NCI-H526 (cell line): Measurements from ENCODE around the gene GNB1L.

Experiments
- DNase-seq, 2 experiments: peaks; one replicate each; lab custom pipeline; 2025; lab: John Stamatoyannopoulos, UW

GNB1L gene

DNA sequence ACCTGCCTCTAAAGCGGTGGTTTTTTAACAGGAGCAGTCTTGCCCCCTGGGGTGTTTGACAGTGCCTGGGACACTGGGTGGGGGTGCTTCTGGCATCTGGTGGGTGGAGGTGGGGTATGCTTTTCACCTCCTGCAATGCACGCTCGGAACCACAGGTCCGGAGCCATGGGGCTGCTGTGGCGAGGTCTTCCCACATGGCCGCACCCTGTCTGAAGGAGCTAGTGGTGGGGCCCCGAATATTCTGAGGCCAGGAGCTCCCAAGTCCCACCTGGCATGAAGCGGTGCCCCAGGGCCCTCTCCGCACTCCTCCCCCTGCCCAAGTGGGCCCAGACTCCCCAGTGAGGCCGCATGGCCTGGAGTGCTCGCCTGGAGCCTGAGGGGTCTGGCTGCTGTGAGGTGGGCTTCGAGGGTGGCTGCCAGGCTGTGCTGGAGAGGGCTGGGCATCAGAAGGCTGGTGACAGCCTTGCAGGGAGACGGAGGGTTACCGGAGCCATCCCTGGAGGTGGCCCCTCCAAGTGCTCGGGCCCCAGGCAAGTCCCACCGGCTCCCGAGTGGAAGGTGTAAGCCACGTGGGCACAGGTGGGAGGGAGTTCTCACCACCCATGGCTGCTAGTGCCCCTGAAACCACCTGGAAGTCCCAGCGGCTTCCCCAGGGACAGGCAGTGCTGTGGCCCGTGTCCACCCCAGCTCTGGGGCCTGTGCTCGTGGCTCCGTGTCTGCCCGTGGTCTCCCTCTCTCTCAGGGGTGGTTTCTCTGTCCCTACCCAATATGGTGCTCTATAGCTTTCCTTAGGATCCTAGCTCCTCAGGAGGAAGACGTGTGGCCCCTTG is 79.0 kb downstream of the GNB1L start:
- DNase-seq = no peak

DNA sequence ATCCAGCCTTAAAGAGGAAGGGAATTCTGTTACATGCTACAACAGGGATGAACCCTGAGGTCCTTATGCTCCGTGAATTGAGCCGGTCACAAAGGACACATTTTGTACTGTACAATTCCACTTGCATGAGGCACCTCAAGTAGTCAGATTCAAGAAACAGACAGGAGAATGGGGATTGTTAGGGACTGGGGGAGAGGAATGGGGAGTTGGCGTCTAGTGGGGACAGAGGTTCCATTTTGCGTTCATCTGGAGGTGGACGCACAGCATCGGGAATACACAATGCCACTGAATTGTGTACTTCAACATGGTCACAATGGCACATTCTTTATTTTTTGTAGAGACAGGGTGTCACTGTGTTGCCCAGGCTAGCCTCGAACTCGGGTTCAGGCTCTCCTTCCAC is 80.0 kb downstream of the GNB1L start:
- DNase-seq = no peak

DNA sequence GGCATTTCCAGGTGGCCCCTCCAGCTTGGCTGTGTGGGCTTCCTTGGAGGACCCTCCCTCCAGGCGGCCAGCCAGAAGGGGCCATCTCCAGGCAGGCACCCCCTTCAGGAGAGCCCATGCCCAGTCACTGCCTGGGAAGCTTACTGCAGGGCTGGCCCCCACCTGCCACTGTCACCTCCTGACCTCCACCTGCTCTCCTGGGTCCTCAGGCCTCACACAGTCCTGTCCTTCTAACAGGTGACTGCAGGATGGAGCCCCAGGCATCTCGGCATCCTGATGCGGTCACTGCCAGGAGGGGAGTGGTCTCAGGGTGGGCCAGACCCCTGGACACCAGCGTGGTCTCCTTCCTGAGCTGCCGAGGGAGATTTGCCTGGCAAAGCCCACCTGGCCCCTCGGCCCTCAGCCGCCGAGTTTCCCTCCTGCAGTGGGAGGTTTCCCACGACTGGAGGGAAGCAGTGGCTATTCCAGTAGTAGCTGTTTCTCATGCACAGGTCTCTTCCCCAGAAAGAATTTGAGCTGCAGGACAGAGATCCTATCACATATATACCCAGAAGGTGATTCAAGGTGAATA is 81.1 kb downstream of the GNB1L start:
- DNase-seq = no peak

DNA sequence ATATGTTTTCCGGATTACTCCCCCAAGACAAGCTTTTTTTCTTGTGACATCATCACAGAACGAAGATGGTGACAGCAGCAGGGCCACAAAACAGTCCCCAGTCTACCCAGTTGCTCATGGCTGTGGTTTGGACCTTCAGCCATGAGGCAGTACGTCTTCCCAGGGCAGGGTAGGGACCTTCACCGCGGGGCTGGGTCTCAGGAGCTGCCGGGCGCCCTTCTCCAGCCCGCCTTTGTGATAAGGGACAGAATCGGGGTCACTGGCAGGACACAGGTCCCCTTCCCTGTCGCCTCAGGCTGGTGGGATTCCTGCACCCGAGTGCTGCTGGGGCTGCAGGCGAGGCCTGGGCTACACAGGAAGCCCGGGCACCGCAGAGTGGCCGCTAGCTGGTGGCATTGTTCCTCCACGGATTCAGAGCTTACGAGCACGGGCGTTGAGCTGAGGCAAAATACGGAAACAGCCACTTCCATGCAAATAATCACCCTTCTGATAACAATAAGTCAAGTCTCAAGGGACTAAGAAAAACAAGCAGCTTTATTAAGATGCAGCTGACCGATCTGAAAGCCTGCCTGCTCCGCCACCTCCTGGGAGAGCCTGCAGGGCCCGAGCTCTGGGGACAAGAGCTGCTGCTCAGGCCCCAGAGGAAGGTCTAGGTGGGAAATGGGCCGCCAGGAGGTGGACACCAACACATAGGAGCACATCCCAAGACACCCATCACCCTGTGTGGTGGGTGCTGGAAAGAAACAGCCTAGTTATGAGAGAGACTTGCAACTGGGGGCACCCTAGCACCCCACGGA is 81.8 kb downstream of the GNB1L start:
- peak; percentile 90 to 92 for DNase-seq

DNA sequence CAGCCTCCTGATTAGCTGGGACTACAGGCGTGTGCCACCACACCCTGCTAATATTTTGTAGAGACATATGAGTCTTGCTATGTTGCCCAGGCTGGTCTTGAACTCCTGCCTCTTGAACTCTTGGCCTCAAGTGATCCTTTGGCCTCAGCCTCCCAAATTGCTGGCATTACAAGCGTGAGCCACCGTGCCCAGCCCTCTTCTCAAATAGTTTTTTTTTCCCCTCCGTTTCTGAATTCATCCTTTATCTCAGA is 82.3 kb downstream of the GNB1L start:
- no peak for DNase-seq

DNA sequence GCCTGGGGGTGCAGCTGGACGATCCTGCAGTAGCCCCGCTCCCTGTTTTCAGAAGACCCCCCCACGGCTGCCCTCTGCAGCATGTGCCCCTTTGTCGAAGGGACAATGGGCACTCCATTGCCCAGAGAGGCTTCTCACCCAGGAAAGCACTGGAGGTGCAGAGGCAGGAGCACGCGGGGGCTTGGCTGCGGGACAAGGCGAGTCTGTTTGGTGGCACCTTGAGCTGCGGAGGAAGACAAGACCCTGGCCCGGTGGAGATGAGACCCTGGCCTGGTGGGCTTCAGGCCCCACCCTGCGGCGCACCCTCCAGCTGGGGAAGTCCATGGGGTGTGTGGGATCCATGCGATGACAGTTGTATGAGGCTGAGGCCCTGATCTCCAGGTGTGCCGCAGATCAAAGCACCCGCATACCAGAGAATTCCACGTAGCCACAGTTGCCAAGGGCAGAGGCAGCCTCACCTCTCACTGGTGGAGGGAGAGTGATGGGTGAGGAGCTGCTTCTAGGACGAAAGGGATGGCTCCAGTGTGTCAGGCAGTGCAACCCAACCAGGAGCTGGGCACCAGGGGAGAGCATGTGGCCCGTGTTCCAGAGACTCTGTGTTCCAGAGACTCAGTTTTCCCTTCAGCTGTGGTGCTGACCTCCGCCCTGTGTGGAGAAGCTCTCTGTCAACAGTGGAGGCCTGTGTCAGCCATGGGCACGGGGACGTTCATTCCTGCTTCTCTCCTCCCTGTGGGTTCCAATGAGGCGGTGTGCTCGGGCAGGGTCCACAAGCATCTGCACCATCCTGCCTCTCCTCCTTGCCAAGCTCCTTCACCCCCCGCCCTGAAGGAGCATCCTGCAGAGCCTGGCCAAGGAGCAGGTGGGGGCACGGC is 84.1 kb downstream of the GNB1L start:
- DNase-seq = no peak

DNA sequence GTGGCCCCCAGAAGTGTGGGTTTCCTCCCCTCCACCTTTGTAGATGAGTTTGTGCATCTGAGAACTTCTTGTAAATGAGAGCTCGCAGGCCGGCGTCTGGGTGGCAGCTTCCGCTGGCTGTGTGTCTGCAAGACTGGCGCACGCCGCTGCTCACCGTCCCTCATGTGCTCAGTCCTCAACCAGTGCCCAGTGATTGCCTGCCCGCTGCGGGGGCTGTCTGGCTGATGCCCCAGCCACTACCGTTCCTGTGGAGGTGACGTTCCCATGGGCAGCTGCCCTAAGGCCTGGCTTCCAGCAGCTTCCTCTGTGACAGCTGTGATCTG is 85.3 kb downstream of the GNB1L start:
- no peak for DNase-seq

DNA sequence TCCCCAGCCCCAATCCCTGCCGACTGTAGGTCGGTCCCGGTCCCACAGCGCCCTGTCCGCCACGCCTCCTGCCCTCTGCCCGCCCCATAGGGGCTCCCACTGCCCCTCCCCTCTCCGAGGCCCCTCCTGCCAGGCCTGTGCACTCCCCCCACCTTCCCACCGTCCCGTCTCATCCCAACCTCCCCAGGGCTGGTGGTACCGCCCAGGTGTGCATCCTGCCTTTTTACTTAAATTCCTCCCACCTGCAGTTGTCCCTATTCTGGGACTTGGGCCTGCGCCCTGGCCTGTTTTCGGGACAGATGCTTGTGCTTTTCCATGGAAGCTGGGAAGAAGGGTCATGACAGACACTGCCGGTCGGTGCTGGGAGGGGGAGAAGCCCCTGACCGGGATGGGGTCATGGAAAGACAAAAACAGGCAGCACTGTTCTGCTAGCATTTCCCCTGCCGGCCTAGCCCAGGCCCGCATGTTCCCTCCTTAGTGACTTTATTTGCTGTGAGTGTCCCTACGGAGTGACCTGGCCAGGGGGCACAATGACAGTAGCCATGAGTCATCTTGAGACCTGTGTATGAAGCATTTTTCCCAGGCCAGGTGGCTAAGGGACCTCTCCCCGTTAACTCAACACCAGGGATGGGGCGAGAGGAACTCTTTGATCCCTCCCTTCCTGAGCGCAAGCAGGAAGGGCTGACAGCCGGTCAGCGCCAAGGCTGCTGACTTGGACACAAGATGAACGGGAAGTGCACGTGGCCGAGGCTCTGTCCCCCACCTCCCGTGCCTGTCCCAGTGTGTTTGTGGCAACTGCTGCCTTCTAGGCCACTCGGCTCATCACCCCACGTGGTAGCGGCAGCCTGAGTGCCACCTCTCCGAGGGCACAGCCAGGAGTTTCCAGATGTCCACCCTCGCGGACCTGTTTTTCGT is 87.0 kb downstream of the GNB1L start:
- DNase-seq = no peak

DNA sequence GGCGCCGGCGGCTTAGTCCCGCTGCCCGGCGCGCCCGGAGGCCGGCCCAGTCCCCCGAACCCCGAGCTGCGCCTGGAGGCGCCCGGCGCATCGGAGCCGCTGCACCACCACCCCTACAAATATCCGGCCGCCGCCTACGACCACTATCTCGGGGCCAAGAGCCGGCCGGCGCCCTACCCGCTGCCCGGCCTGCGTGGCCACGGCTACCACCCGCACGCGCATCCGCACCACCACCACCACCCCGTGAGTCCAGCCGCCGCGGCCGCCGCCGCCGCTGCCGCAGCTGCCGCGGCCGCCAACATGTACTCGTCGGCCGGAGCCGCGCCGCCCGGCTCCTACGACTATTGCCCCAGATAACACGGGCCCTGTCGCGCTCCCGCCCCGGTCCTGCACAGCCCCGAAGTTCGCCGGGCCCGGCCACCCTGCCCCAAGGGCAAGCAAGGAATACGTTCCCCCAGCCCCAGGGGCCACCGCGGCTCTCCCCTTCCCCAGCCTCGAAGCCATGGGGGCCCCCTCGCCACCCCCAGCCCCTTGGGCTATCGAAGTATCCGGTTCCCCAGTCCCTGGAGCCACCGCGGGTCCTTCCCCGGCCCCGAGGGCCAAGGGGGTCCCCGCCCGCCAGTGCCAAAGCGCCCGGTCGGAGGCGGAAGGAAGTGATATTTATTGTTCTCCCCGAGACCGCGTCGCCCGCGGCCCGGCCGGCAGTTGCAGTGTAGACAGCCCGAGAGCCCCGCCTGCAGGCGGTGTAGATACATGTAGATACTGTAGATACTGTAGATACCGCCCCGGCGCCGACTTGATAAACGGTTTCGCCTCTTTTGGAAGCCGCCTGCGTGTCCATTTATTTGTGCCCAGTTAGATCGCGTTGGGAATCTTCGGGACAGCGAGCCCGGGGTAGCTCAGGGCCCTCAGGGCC is 87.9 kb downstream of the GNB1L start:
- peak in 1 of 2 experiments; percentile 17 for DNase-seq

DNA sequence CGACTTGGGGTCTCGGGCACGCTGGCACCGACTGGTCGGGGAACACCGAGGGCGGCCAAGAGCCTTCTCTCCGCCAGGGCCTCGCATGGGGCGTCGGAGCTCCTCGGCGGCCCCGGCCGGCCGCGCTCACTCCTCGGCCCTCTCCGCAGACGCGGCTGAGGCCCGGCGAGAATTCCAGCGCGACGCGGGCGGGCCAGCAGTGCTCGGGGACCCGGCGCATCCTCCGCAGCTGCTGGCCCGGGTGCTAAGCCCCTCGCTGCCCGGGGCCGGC is 88.5 kb downstream of the GNB1L start:
- DNase-seq = no peak

DNA sequence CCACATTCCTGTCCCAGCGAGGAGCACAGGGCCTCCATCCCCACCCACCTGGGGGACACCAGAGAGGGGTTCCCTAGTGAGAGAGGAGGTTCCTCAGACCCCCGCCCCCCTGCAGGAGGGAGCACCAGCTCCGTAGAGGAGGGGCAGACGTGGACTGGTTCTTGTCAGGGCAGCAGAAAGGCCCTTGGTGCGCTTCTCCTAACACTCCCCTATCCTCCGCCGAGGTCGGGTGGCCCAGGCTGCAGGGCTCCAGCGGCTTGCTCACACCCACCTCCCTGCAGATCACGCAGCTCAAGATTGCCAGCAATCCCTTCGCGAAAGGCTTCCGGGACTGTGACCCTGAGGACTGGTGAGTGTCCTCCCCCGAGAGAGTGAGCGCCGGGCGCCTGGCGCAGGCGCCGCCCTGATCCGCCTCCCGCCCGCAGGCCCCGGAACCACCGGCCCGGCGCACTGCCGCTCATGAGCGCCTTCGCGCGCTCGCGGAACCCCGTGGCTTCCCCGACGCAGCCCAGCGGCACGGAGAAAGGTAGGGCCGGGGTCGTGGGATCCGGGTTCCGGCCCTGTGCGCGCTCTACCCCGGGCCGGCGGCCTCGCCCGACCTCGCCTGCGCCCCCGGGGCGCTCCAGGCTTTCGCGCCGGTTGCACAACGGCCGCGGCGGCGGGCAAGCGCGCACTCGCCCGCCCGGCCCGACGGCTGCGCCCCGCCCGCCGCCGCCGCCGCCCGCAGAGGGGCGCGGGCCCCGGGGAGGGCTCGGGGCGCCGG is 89.0 kb downstream of the GNB1L start:
- DNase-seq = no peak

DNA sequence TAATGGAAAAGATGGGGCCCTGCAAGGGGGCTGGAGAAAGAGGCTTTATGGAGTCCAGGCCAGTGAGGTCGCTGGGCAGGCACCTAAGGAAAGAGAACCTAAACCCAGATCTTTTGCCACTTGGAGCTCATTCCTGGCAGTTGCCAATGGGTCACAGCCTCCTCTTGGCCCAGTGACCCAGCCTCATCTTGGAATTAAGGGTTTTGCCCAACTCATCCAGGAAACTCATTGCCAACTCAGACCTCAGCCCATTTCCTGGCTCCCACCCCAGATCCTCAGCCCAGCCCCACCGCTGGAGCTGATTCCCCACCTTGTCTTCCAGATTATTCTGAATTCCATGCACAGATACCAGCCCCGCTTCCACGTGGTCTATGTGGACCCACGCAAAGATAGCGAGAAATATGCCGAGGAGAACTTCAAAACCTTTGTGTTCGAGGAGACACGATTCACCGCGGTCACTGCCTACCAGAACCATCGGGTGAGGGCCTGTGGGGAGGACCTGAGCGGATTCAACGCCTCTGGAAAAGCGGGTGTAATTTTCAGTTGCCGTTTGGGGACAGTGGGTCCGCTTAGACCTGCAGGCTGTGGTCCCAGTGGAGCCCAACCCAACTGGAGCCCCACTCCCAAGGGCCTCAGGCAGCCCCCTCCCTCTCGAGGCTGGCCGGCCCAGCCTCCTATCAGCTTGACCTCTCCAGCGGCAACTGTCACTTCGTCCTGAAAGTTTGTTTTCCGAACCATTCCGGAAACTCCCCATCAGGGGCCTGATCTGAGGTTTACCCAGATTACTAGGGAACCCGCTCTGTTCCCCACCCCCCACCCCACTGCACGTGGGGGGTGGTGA is 89.8 kb downstream of the GNB1L start:
- DNase-seq = no peak

DNA sequence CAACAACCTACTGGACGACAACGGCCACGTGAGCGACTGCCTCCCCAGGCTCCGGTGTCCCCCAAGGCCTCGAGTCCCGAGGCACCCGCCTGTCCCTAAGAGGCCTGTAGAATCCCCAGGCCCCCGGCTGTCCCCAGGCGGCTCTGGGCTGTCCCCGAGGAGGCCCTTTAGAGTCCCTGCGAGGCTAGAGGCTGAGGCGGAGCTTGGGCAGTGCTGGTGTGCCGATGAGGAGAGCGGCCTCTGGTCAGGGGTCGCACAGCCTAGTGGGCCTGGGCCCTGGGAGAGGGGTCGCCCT is 90.4 kb downstream of the GNB1L start:
- DNase-seq = no peak

DNA sequence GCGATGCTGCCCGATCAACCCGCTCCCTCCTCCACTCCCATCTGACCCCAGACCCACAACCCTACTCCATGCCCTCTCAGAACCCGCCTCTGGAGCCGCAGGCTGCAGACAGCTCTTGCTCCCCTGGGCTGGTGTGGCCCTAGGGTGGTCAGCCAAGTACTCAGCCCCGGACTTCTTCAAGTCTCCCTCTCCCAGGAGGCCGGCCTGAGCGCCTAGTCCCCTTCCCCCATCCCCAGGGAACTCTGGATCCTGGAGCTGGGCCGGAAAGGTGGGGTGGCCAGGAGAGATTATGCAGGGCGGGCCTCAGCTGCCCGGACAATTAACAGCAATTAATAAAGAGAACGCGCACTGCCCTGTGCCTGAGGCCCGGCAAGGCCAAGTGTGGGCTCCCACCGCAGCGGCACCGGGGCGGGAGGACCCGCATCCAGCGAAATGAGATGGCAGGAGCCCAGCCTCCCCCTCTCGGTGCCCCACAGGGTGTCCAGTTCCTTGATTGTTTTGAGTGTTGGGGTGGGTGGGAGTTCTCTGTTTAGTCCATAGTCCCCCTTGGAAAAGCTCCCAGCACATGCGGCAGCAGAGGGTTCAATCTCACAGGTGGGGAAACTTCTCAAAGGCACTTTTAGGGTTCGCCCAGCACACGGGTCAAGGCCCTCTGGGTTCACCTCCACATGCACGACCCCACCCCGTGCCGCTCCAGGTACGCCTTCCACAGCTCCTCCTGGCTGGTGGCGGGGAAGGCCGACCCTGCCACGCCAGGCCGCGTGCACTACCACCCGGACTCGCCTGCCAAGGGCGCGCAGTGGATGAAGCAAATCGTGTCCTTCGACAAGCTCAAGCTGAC is 91.0 kb downstream of the GNB1L start:
- DNase-seq = no peak

DNA sequence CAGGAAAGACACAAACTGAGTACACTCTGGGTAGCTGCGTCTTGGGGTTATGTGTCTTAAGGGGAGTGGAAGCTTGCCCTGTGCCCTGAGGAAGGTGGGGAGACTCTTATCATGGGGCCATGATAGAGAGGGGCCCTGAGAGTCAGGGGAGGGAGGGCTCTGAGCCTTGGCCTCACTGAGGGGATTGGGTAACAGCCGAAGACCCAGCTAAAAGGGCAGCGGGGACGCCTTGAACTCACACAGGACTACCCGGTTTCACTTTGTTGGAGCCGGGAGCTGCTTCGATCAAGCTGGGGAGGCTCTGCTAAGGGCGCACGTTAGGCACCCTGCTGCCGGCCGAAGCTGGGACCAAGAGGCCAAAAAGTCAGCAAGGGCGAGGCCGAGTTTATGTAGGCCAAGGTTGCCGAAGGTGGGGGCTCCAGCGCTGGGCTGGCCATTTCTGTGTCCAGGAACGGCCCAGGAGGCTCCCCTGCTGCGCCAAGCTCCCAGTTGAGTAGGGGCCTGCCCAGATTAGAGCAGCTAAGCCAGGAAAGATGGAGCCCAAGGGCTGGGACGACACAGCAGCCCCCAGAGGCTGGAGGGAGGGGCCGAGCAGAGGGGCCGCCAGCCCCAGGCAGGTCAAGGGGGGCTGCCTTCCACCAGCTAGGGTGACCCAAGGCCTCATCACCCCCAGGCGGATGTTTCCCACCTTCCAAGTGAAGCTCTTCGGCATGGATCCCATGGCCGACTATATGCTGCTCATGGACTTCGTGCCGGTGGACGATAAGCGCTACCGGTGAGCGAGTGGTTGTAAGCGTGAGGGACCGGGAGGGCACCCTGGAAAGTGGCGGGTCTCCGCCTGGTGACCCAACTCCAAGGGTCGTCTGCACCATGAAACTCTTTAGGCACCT is 91.9 kb downstream of the GNB1L start:
- no peak for DNase-seq

DNA sequence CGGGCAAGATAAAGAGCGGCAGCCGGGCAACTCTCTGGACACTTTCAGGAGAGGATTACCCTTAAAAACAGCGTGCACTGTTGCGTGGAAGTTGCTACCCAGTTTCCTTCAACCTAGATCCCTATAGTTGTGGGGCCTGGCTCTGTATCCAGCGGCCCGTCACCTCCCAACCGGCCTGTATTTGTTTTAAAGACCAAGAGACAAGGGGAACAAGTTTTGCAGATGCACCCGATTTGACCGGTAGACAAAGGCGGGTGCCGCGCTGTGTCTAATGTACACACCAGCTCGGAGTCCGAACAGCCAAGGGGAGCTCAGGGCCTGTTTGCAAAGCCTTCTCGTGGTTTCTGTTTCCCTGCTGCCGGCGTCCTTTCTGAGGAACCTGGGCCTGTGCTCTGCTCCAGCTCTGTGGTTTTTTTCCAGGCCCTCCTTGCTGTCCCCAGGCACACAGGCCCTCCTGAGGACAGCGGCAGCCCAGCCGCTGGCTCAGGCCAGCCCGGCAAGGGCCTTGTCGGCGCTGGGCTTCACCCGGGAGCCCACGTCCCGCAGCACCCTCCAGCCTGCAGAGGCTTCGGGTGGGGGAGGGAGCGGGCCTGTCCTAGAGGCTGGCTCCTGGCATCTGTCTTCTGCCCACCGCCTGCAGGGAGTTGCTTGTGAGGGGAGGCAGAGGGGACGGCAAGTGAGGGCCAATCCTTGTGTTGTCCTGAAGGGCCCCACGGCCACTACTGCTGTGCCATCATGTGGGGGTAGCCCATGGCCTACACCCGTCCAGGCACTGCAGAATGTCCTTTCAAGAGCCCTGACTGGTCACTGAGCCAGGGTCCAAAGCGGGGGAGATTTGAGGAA is 92.7 kb downstream of the GNB1L start:
- DNase-seq = peak in 1 of 2 experiments; percentile 53
